ENCODE measurements around the gene PLCB1.

- TF ChIP-seq POLR2AphosphoS5 (IDR thresholded peaks at IDR 0.05; ENCODE audit: low read depth, low read length) (no peak), POLR2A (IDR thresholded peaks at IDR 0.05; ENCODE audit: low read depth, low read length) (no peak), TAF1 (IDR thresholded peaks at IDR 0.05; ENCODE audit: borderline replicate concordance, low read depth, low read length) (no peak)
These were observed 93.6 kb downstream of the PLCB1 start for GRCh38 chr20:8225658-8226057.
